GM19351 (cell line): Measurements from ENCODE around the gene SLC2A4.
"Not testable (repeated sequence)": the region's sequence is repeated elsewhere in the genome, so short reads cannot be mapped to it uniquely, and the experiment has no call there.

Source experiments
- ATAC-seq: cut with Tn5 transposase; IDR thresholded peaks from one replicate; pipeline ENCODE4 v1.9.1; 2021; ENCODE audit warnings: mild to moderate bottlenecking, moderate library complexity; ENCODE audit not compliant: unreplicated experiment

SLC2A4 gene

DNA sequence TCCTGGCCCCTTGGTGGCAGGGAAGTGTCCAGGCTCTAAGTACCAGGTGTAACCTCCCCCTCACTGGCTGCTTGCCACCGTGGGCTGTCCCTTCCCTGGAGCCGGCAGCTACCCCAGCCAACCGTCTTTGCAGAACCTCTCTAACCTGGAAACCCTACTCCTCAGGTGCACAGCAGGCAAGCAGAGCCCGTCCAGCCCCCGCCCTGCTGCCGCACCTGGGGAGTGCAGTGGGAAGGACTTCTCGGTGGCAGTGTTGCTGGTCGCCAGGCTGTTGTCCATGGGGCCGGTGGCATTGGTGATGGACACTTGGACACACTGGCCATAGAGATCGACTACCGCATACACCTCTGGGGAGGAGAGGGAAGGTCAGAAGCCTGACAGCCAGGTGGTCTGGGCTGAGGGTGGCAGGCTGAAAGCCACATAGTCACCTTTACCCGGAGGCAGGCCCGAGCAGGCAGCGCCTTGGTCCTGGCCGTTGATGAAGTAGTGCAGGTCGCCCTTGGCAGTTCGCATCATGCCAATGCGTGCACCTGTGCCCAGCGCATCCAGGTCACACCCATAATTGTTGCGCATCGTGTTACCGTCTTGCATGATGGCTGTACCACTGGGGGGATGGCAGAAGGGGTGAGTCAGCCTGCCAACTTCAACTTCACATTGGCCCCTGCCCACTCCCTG, 41.1 kb downstream of the SLC2A4 start:
- ATAC-seq, result no peak

DNA sequence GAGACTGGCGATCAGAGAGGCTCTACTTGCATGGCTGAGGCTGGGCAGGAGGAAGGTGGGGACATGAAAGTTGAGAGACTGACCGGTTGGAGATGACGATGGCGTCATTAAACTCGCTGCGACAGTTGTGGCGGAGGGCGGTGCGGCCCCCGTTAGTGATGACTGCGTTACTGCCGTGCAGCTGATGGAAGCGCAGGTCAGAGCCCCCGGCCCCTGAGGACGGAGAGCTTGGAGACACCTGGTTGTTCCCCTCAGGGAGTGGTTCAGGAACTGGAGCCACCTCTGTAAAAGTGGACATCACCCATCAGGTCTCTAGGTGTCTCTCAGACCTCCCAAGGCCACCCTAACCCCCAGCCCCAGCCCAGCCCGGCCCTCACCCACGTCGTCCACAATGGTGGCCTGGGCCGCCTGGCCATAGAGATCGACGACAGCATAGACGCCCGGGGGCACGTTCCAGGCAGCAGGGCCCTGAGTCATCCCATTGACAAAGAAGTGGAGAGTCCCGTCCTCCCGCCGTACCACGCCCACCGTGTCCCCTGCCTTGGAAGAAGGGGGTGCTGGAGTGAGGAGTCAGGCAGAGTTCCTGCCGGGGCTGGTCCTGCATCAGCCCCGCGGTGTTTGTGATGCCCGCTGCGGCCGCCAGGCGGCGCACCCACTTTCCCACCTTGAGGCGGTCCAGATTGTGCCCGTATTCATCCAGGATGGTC, 42.4 kb downstream of the SLC2A4 start:
- ATAC-seq, result no peak

DNA sequence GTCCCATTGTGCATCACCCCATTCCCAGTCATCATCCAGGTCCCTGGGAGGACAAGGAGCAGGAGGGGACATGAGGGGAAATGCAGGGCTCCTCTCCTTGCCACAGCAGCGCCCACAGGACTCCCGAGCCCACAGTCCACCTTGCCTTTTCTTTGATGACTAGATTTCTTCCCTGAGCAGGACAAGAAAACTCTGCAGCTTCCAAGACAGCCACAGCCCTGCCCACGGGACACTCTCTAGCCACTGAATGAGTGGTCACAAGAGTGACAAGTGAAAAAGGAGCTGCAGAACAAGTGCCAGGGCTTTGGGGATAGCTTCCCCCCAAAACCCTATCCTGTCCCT, 42.9 kb downstream of the SLC2A4 start:
- no peak for ATAC-seq

DNA sequence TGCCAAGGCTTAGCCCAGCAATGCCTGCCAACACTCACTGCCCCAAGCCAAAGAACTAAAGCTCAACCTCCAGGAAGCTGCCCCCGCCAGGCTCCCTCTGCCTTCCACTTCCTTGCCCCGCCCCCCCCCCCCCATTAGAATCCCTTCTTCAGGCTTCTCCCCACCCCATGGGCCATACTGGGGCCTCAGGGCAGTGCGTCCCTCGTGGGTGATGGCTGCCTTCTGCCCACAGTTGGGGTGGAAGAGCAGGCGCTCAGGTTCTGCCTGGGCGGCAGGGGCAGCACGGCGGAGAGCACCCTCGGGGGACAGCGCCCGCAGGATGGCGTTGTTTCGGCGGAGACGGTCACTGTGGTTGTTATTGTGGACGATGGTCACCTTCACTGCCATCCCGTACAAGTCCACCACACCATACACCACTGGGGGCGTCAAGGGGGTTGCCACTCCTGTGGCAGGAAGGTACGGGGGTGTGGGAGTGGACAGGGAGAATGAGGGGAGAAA, 43.6 kb downstream of the SLC2A4 start:
- no peak for ATAC-seq

DNA sequence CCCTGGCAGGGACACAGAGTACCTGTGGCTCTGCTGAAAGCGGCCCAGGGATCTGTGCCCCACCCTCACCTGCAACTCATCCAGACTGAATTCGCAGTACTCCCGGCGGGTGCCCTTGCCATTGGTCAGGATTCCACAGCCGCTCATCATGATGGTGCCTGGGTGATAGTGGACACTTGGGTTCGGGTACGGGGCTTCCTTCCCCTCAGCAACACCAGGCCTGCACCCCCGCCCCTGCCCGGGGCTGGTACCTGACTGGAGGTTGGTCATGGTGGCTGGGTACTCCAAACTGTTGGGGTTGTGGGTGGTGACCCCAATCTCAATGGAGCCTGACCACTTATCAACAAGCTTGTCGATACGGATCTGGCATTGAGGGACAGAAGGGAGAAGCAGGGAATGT, 44.7 kb downstream of the SLC2A4 start:
- ATAC-seq, result no peak

DNA sequence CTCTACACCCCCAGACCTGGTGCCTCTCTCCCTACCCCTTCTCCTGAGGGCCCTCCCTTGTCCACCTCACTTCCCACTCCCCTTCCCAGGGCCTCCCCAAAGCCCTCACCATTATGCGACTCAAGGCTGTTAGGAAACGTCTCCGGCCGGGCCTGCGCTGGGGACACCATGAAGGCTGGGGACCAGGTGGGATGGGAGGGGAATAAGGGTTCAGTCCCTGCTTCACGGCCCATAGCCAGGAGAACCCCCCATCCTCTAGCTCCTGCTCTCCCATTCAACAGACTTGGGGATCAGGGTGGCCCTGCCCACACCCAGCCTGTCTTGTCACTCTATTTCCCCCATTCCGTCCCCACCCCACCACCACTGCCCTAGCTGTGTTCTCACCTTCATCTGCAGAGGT, 45.5 kb downstream of the SLC2A4 start:
- ATAC-seq, result no peak

DNA sequence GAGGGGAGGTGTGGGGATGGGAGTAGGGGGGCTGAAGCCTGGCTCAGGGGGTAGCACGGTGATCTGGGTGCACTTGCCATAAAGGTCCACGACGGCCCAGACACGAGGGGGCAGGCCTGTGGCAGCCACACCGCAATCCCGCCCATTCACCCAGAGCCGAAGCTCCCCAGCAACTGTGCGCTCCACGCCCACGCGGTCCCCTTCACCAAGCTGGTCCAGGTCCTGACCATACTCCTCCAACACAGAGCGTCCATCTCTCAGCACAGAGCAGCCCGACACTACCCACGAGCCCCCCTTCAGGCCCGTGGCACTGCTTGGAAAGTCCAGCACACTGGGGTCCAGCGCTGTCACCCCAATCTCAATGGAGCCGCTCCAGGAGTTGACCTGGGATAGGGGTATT, 46.0 kb downstream of the SLC2A4 start:
- no peak for ATAC-seq

DNA sequence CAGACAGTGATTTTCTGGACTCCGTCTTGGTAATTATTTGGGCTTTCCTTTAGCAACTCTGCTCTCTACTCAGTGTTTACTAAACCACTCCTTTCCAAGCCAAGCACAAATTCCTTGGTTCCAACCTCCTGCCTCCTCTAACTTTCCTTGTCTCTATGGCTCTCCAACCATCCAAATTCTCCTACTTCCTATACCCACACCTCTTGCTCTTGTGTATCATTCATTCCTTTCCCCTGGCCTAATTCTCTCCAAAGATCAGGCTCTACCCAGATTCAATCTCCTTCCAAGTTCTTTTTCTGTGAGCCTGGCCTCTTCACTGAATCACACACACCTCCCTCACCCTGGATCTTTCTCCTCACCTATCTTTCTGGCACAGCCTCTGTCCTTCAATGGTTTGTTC, 46.5 kb downstream of the SLC2A4 start:
- ATAC-seq, result no peak

DNA sequence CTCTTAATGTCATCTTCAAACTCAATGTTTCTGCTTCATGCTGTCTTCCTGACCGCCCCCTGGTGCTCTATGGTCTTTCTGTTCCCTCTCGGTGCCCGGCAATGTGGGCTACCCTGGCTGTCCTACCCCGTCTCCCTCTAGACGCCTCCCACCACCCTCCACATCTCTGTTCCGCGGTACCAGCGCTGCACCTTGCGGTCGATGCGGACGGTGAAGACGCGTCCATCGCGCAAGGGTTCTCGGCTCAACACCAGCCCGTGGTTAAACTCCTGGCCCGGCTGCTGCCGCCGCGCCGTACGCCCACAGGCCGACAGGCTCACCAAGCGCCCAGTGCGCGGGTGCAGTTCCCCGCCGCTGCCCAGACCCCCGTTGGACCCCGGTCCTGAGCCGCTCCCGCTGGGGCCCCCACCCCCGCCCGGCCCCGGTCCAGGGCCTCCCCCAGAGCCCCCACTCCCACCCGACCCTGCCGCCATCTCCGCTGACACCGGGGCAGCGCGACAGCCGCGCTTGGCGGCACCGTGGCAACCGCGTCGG, 47.4 kb downstream of the SLC2A4 start, which contains the start of gene NEURL4:
Gene NEURL4, minus strand, starts transcription at position 496 of the 534 bp plus-strand sequence. Its CDS starts 23 bp downstream, at position 473.
- ATAC-seq, result peak; percentile 3

DNA sequence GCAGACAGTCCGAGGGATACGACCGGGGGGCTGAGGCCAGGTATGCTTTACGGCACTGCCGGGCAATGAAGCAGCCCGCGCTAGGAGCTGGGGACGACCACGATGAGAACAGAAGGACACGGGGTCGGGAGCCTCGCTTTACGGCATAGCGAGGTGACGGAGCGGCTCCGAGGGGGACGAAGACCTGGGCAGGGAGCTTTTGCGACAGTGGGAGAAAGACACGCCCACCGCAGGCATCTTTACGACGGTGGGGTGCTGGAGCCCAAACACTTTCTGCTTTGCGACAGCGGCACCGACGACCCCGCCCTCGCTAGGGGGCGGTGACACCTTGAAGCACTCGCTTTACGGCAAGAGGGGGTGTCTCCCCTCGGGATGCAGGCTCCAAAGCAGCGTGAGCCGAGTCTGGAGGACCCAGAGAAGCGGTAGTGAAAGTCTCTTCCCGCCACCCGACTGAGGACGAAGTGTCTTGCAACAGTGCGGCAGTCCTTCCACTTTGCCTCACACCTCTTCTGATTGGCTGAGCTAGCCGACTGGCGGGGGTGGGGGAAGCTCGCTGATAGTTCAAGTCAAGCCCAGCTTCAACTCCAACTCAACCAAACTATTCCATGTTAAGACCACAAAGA, 48.0 kb downstream of the SLC2A4 start:
- ATAC-seq, result peak; percentile 55

DNA sequence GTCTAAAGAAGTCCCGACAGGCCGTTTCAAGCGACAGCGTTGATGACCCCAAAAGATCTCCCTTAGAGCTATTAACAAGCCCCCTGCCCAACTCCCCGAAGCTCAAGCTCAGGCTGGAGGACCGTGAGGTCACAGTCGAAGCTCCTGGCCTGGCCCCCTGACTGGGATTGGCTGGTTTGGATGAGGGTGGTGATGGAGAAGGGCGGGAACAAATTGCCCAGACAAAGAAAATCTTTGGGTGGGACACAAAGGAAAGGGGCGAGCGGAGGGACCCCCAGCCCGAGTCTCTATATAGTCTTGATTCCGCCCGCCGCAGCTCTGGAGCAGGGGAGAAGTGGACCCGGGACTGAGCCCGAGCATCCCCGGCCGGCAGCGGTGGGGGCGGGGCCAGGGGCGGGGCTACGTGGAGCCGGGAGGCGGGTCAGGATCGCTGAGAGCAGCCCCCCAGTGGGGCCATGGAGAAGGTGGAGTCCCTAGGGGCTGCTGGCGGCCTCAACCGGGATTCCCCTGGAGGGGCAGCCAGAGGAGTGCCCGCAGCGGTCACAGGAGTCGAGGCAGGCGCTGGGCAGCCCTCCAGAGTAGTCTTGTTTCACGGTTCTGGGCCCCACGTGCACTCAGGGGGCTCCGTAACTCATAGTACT, 48.6 kb downstream of the SLC2A4 start:
- peak; percentile 48 for ATAC-seq

DNA sequence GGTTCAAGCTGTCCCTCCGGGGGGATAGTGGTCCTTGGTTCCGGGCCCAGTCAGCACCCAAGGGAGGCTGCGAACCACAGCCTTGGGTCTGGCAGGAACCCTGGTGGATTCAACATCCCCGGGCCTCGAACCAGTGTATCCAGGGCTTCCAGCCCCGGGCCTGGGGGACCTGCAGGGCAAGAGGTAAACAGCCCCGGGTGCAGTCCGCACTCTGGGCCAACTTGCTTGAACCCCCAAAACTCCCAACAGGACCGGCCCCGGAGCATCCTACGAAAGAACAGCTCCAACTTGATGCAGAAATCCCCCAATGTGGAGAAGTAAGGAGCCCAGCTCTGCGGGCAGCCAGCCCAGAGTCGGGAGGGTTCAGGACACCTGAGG, 49.1 kb downstream of the SLC2A4 start:
- no peak for ATAC-seq

DNA sequence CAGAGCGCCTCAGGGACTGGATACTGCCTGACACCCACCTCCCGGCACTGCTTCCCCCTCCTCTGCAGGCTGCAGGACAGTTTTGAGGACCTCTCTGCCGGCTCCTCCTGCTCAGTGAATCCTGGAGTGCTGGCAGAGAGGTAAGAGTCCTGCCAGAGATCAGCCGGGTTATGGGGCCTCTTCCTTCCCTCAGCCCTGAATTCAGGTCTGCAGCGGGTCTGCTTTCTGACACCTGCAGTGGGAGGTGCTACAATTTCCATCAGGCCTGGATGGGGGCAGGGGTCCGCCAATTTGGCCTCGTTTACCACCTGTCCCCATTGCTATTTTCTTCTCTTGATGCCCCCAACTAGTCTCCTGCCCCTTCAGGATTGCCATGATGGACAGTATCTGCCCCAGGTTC, 50.6 kb downstream of the SLC2A4 start:
- no peak for ATAC-seq

DNA sequence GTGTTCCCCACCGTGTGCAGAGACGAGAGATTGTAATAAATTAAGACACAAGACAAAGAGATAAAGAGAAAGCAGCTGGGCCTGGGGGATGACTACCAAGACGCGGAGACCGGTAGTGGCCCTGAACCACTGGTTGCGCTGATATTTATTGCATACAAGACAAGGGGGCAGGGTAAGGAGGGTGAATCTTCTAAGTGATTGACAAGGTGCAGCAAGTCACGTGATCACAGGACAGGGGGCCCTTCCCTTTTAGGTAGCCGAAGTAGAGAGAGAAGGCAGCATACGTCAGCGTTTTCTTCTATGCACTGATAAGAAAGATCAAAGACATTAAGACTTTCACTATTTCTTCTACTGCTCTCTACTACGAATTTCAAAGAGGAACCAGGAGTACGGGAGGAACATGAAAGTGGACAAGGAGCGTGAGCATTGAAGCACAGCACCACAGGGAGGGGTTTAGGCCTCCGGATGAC, 51.1 kb downstream of the SLC2A4 start:
- ATAC-seq, result not testable (repeated sequence)

DNA sequence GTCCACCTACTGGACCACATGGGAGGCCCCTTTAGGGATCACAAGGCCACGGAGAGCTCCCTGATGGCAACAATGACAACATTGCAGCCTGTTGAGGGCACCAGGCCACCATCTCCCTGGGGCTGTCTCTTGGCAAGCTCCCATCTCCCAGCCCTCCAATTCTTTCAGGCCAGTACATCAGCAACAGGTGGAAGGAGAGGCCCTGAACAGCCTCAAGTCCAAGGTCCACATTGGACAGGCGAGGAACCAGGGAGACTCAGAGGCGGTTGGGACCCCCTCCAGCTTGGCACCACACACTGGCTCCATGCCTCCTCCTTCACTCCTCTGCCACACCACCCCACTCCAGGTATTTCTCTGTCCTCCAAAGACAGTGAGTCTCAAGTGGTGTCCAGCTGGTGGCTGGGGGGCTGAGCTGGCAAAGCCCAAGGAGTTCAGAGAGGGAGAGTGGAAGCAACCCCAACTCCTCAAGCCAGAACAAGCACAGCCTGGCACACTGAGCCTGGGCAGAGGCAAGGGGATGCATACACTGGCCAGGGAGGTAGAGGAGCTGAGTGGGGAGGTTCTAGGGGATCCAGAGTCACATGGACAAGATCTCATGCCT, 53.5 kb downstream of the SLC2A4 start:
- ATAC-seq, result no peak

DNA sequence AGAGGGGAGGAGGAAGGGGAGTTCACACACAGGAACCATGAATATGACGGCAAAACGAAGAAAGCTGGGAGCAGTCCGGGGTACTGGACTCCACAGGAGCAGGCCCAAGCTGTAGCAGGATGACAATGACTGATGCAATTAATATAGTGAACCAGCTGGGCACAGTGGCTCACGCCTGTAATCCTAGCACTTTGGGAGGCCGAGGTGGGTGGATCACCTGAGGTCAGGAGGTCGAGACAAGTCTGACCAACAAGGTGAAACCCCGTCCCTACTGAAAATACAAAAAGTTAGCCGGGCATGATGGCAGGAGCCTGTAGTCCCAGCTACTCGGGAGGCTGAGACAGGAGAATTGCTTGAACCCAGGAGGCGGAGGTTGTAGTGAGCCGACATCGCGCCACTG, 54.2 kb downstream of the SLC2A4 start:
- ATAC-seq, result not testable (repeated sequence)

DNA sequence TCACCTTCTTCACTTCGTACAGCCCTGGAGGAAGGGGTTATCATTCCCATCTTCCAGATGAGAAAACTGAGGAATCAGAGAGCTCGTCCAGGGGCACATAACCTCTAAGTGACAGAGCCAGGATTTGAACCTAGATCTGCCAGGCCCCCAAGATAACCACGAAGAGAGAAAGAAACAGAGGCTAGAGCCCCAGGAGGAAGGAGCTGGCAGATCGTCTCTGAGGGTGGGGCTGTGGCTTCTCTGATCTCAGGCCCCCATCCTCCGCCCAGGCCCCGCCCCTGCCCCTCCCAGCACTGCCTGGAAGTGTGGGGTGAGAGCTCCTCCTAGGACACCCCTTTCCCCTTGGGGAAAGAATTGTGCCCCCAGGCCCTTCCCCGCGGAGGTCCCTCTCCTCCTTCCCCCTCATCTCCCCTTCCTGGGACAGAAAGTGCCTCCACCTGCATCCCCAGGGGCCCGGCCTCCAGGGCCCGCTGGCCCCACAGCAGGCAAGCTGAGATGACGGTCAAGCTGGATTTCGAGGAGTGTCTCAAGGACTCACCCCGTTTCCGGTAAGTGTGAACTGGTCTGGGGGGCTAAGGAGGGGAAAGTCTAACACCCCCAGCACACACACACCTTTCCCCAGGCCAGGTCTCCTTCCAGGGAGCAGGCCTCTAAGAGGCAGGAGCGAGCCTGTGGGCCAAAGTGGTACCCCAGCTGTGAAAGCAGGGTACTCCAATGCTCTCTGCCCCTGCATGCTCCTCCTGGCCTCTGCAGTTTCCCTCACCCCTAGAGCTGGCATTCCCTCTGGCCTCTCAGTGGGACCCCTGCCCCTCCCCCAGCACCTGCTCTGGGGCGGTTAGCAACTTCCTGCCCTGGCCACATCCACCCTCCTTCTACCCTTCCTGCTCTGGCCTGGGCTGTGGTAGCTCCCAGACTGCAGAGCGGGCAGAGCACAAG, 55.0 kb downstream of the SLC2A4 start, which contains the start of gene ACAP1:
Gene ACAP1, plus strand, starts transcription at position 290 of the 936 bp plus-strand sequence. Its CDS starts 206 bp downstream, at position 496.
- ATAC-seq, result peak; percentile 60

DNA sequence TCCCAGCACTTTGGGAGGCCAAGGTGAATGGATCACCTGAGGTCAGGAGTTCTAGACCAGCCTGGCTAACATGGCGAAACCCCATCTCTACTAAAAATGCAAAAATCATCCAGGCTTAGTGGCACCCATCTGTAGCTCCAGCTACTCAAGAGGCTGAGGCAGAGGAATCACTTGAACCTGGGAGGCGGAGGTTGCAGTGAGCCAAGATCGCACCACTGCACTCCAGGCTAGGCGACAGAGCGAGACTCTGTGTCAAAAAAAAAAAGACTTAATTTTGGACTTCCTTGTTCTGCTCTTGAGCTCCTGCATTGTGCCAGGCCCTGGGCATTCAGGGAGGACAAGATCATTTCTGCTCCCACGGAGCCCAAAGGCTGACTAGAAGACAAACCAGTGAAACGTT, 56.1 kb downstream of the SLC2A4 start:
- not testable (repeated sequence) for ATAC-seq
